Measurements from ENCODE around the gene HOXD10.

The HOXD10 gene

GRCh38 chr2:176107731-176108181 is 8.8 kb upstream of the HOXD10 start:
- no peak for DNase-seq (ENCODE audit: low read depth in 2 of 2)

GRCh38 chr2:176109192-176109901 is 7.2 kb upstream of the HOXD10 start:
- no peak for DNase-seq (ENCODE audit: low read depth in 2 of 2)

DNA sequence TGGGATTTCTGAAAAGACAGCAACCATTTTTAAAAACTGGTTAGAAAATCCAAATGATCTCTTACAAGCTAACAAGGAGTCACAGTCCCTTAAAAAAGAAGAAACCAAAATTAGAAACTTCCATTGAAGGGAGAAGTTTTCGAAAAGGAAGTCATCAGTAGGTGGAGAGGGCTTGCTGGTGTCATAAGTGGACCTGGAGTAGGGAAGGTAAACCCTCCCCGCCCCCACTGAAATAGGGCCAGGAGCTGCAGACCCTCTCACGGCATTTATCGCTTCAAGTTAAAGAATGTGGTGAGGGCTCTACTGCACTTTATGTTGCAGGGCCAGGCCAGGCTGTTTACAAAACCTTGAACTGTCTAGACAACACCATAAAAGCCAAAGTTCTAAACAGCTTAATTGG is 6.6 kb upstream of the HOXD10 start:
- DNase-seq (ENCODE audit: low read depth in 2 of 2): no peak

GRCh38 chr2:176110415-176111308 is 5.9 kb upstream of the HOXD10 start:
- no peak for DNase-seq (ENCODE audit: low read depth in 2 of 2)

GRCh38 chr2:176111309-176111663 is 5.3 kb upstream of the HOXD10 start:
- DNase-seq (ENCODE audit: low read depth in 2 of 2): no peak

- DNase-seq (ENCODE audit: low read depth in 2 of 2): no peak
These were observed 4.7 kb upstream of the HOXD10 start for GRCh38 chr2:176111846-176112374.

GRCh38 chr2:176112375-176113302 is 3.9 kb upstream of the HOXD10 start:
- no peak for DNase-seq (ENCODE audit: low read depth in 2 of 2)

DNA sequence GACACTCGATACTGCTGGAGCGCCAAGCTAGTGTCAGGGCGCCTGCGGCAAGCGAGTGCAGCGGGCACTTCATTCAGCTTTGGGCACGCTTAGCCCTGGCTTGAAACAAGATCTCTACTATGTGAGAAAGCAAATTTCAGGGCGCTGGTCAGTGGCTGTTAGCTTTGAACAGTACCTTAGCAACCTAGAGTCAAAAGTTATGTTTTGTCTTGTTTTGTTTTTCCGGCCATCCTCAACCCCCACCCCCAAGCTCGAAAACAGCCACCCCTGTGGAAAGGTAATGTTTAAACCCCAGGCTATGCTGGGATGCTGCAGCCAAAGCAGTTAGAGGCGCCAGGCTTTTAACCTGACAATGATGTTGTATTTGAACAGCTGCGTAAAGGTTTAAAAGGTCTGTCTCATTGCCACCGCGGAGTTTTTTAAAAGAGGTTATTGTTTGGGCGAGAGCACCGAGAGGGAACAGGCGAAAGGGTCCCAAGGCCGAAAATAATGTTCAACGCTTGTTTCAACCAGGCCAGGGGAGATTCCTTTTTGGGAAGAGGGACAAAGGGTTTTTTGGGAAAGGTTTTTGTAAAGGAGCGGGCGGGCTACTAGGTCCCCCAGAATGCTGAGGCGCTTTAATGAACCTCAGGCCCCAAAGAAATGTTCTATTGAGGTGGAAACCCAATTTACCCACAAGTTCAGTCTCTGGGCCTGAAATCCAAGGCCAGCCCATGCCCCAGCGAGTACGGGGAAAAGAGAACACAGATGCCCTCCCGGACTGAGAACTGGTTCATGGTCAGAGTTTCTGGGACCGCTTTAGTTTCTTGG is 2.3 kb upstream of the HOXD10 start:
- DNase-seq (ENCODE audit: low read depth in 2 of 2): no peak

GRCh38 chr2:176114930-176115625 is 1.5 kb upstream of the HOXD10 start:
- no peak for DNase-seq (ENCODE audit: low read depth in 2 of 2)

DNA sequence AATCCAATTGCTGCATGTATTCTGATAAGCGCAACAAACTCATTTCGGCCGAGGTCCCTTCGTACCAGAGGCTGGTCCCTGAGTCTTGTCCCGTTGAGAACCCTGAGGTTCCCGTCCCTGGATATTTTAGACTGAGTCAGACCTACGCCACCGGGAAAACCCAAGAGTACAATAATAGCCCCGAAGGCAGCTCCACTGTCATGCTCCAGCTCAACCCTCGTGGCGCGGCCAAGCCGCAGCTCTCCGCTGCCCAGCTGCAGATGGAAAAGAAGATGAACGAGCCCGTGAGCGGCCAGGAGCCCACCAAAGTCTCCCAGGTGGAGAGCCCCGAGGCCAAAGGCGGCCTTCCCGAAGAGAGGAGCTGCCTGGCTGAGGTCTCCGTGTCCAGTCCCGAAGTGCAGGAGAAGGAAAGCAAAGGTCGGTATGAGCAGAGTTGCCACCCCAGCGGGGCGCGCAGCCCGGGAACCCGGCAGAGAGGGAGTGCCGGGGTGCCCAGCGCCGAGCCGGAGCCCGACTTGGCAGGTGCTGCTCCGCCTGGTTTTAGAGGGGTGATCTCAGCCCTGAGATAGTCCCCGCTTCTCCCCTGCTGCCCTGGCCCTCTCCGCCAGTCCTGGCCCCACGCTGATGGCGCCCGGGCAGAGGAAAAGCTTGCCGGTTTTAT is 714 bp downstream of the HOXD10 start:
- DNase-seq (ENCODE audit: low read depth in 2 of 2): no peak

GRCh38 chr2:176117823-176118371 is 1.3 kb downstream of the HOXD10 start:
- no peak for DNase-seq (ENCODE audit: low read depth in 2 of 2)

DNA sequence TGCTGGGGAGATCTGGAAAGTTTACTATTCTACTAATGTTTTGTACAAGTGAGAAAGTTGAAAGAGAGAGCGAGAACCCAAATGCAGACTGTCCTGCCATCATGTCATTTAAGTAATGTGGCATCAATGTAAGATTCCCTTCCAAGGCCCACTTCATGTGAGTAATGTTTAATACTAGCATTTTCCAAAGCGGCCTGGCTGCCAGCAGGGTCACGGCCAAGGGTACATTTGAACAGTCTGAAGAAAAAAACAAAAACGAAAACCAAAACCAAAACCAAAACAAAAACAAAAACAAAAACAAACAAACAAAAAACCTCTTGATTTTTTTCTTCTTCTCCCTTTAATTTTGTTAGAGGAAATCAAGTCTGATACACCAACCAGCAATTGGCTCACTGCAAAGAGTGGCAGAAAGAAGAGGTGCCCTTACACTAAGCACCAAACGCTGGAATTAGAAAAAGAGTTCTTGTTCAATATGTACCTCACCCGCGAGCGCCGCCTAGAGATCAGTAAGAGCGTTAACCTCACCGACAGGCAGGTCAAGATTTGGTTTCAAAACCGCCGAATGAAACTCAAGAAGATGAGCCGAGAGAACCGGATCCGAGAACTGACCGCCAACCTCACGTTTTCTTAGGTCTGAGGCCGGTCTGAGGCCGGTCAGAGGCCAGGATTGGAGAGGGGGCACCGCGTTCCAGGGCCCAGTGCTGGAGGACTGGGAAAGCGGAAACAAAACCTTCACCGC is 2.2 kb downstream of the HOXD10 start:
- no peak for DNase-seq (ENCODE audit: low read depth in 2 of 2)

- DNase-seq (ENCODE audit: low read depth in 2 of 2): no peak
These were observed 4.0 kb downstream of the HOXD10 start for GRCh38 chr2:176120364-176121189.

DNA sequence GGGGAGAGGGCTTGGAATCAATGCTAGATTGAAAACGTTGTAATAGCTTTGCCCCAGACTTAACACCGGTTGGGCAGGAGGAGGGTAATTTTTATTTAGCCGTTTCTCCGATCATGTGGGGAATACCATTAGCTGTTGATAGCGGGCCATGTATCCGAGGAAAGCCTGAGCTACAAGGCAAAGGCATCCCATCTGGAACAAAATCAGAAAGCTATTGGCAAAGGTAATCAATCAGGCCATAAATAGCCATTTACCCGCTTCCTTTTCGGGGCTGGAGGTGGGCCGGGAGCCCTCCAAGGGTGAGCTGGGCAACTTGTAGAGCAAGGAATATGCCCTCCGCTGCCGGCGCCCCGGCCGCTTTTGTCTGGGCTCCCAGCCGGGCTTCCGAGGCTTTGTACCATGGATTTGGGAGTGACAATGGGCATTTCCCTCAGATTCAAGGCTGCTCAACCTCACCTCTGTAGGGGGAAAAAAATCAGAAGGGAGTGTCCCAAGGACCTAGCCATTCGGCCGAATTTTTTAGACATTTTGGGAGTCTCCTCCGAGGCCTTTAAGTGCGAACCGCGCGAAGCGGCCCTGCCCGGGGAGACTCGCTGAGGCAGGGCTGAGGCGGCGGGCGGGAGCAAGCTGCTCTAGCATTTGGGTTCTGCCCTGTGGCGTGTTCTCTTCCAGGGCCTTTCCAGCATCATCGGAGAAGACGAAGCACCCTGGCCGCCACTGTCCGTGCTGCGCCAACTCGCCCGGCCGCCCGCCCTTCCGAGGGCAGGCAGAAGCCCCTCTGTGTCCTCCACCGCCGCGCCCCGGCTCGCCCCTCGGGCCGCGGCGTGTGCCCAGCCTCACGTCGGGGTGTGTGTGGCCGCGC is 4.8 kb downstream of the HOXD10 start:
- DNase-seq (ENCODE audit: low read depth in 2 of 2): no peak

DNA sequence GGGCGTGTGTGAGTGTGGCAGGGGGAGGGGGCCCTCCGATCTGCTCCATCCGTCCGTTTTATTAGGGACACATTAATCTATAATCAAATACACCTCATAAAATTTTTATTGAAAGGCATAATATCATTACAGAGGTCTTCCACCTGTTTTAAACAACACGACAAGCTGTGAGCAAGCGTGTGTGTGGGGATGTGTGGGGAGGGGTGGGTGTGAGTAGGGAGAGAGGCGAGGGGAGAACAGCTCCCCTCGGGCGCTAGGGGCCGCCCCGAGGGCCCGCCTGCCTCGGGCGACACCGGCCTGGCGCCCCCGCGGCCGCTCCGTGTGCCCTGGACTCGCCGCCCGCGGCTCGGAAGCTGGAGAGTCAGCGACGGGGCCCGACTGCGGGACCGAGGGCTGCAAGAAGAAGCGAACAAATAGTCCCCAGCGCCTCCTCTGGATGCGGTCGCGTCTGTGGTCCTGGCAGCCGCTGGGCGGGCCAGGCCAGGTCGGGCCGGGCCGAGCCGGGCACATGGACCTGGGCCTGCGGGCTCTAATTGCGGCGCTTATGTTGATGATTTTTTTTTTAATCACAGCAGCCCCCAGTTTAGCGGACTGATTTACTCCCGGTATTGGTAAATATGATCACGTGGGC is 5.6 kb downstream of the HOXD10 start:
- DNase-seq (ENCODE audit: low read depth in 2 of 2): no peak

DNA sequence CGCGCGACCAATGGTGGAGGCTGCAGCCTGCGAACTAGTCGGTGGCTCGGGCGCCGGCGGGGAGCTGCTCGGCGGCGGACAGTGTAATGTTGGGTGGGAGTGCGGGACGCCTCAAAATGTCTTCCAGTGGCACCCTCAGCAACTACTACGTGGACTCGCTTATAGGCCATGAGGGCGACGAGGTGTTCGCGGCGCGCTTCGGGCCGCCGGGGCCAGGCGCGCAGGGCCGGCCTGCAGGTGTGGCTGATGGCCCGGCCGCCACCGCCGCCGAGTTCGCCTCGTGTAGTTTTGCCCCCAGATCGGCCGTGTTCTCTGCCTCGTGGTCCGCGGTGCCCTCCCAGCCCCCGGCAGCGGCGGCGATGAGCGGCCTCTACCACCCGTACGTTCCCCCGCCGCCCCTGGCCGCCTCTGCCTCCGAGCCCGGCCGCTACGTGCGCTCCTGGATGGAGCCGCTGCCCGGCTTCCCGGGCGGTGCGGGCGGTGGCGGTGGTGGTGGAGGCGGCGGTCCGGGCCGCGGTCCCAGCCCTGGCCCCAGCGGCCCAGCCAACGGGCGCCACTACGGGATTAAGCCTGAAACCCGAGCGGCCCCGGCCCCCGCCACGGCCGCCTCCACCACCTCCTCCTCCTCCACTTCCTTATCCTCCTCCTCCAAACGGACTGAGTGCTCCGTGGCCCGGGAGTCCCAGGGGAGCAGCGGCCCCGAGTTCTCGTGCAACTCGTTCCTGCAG is 6.3 kb downstream of the HOXD10 start, which contains the start of gene HOXD9:
HOXD9 (plus strand) TSS at position 37 of the 728 bp plus-strand sequence; CDS start at position 87, 50 bp downstream.
- DNase-seq (ENCODE audit: low read depth in 2 of 2): no peak
